ENCODE measurements around the gene LTC4S.
A peak's percentile ranks its signal among the peaks of the same experiment; 100 is the strongest.
"Not testable (repeated sequence)": the region's sequence is repeated elsewhere in the genome, so short reads cannot be mapped to it uniquely, and the experiment has no call there.

Gene LTC4S

GRCh38 chr5:179793468-179794139, at the start of gene LTC4S:
Gene LTC4S (plus strand): TSS chr5:179793986. CDS start chr5:179794081, 95 bp downstream.
- DNase-seq (ENCODE audit: low spot score in 2 of 2) (peak; percentile 47 to 68), ATAC-seq (replicated peaks; ENCODE audit: extremely low read depth, poor library complexity, severe bottlenecking) (peak; percentile 81)
- Mint-ChIP-seq H3K36me3 (ENCODE audit: insufficient read depth) (peaks cover 17% of the 10 kb centered on the region), H3K4me1 (peaks cover 34% of the 10 kb centered on the region), H3K9me3 (no peaks in the 10 kb centered on the region), H3K27ac (ENCODE audit: low read depth) (peak within 1 kb of the TSS; percentile 92), H3K4me3 (peak within 1 kb of the TSS; percentile 69), H3K27me3 (no peaks in the 10 kb centered on the region)

GRCh38 chr5:179744106-179744505, 49.7 kb upstream of the LTC4S start:
- peaks cover 43% of the 10 kb centered on the region for H3K4me1 Mint-ChIP-seq
- H3K9me3 Mint-ChIP-seq; H3K27ac Mint-ChIP-seq (ENCODE audit: low read depth): not testable (repeated sequence)

DNA sequence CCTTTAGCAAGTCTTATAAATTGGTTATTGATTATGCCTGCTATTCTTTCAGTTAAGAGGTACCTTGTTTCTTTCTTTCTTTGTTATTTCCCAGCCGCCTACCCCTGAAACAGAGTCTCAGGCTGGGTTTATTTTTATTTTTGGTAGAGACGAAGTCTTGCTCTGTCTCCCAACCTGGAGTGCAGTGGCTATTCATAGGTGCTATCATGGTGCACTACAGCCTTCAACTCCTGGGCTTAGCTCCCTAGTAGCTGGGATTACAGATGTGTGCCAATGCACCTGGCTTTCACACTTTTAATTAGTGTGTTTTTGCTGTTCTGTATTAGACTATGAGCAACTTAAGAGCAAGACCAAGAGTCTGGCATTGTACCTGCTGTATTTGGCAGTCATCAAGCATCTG, 46.9 kb upstream of the LTC4S start:
- Mint-ChIP-seq H3K4me3 (peak overlapping the region; percentile 13), H3K27ac (ENCODE audit: low read depth) (peak overlapping the region; percentile 1), H3K4me1 (peaks cover 39% of the 10 kb centered on the region), H3K36me3 (ENCODE audit: insufficient read depth) (peaks cover 16% of the 10 kb centered on the region), H3K27me3 (no peaks in the 10 kb centered on the region), H3K9me3 (no peaks in the 10 kb centered on the region)
- ATAC-seq (replicated peaks; ENCODE audit: extremely low read depth, poor library complexity, severe bottlenecking) (no peak), DNase-seq (ENCODE audit: low spot score in 2 of 2) (no peak)

More at GRCh38 chr5:179744106-179744505, 49.7 kb upstream of the LTC4S start:
- not testable (repeated sequence) for DNase-seq (ENCODE audit: low spot score in 2 of 2); ATAC-seq (replicated peaks; ENCODE audit: extremely low read depth, poor library complexity, severe bottlenecking); H3K4me3 Mint-ChIP-seq; H3K27me3 Mint-ChIP-seq
- H3K36me3 Mint-ChIP-seq (ENCODE audit: insufficient read depth) = peaks cover 11% of the 10 kb centered on the region

- peaks cover 19% of the 10 kb centered on the region for H3K36me3 Mint-ChIP-seq (ENCODE audit: insufficient read depth)
- no peaks in the 10 kb centered on the region for H3K27me3 Mint-ChIP-seq
- peaks cover 39% of the 10 kb centered on the region for H3K4me1 Mint-ChIP-seq
- peak overlapping the region; percentile 24 for H3K27ac Mint-ChIP-seq (ENCODE audit: low read depth)
- H3K4me3 Mint-ChIP-seq = no peak overlapping the region
- no peaks in the 10 kb centered on the region for H3K9me3 Mint-ChIP-seq
- DNase-seq (ENCODE audit: low spot score in 2 of 2) = no peak
- ATAC-seq (replicated peaks; ENCODE audit: extremely low read depth, poor library complexity, severe bottlenecking) = no peak
These were observed 46.0 kb upstream of the LTC4S start for GRCh38 chr5:179747811-179748210.

DNA sequence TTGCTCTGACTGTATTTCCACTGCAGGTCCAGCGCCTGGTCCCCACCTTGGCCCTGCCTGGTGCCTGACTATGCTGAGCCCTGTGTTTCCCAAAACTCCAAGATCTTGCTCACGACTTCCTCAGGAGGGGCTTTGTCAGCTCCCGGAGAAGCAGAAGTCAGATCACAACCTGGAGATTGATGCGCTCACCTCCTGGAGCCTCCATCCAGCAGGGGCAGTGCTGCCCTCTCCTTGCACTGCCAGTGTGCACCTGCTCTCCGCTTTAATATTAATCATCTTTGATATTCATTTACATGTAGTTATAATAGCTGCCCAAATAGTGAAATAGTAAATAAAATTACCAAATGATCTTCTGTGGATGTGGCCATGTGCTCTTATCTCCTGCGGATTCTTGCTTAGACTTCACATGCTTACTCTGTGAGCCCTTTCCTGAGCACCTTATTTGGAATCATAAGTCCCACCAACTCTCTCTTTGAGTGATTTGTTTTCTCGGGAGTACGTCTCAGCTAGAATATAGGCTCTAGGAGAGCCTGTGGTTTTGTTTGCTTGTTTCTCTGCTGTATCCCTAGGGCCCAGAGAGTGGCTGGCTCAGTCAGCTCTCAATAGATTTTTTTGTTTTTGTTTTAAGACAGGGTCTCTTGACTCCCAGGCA, 43.8 kb upstream of the LTC4S start:
- DNase-seq (ENCODE audit: low spot score in 2 of 2) (no peak), ATAC-seq (replicated peaks; ENCODE audit: extremely low read depth, poor library complexity, severe bottlenecking) (no peak)
- H3K4me3 Mint-ChIP-seq = no peak overlapping the region
- no peaks in the 10 kb centered on the region for H3K9me3 Mint-ChIP-seq
- H3K36me3 Mint-ChIP-seq (ENCODE audit: insufficient read depth) = peaks cover 15% of the 10 kb centered on the region
- peaks cover 60% of the 10 kb centered on the region for H3K4me1 Mint-ChIP-seq
- no peaks in the 10 kb centered on the region for H3K27me3 Mint-ChIP-seq
- H3K27ac Mint-ChIP-seq (ENCODE audit: low read depth) = no peak overlapping the region

GRCh38 chr5:179753971-179754370, 39.8 kb upstream of the LTC4S start:
- no peak overlapping the region for H3K4me3 Mint-ChIP-seq

GRCh38 chr5:179755022-179755421, 38.8 kb upstream of the LTC4S start:
- no peak for ATAC-seq (replicated peaks; ENCODE audit: extremely low read depth, poor library complexity, severe bottlenecking)
- Mint-ChIP-seq H3K36me3 (ENCODE audit: insufficient read depth) (peaks cover 15% of the 10 kb centered on the region), H3K9me3 (no peaks in the 10 kb centered on the region), H3K27me3 (no peaks in the 10 kb centered on the region), H3K4me1 (peaks cover 52% of the 10 kb centered on the region), H3K4me3 (no peak overlapping the region), H3K27ac (ENCODE audit: low read depth) (peak overlapping the region; percentile 29)
- DNase-seq (ENCODE audit: low spot score in 2 of 2) = no peak

More at GRCh38 chr5:179753971-179754370, 39.8 kb upstream of the LTC4S start:
- H3K27me3 Mint-ChIP-seq = no peaks in the 10 kb centered on the region
- no peaks in the 10 kb centered on the region for H3K9me3 Mint-ChIP-seq
- ATAC-seq (replicated peaks; ENCODE audit: extremely low read depth, poor library complexity, severe bottlenecking) (no peak), DNase-seq (ENCODE audit: low spot score in 2 of 2) (no peak)
- H3K36me3 Mint-ChIP-seq (ENCODE audit: insufficient read depth) = peaks cover 14% of the 10 kb centered on the region
- peaks cover 52% of the 10 kb centered on the region for H3K4me1 Mint-ChIP-seq
- peak overlapping the region; percentile 29 for H3K27ac Mint-ChIP-seq (ENCODE audit: low read depth)

DNA sequence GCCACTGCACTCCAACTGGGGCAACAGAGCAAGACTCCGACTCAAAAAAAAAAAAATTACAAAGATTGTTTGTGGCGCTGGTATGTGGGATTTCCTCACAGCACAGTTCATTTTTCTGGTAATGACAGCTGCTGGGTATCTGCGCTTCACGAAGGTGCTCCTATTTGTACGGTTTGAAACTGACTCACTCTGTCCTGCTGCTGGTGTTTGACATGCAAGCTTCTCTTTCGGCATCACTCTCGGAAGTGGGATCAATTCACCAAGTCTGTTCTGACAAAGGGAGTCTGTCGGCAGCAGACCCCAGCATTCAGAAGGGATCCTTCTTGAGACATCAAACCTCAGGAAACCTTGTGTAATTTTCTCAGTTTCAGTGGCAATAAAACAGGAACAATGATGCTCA, 34.8 kb upstream of the LTC4S start:
- Mint-ChIP-seq H3K27ac (ENCODE audit: low read depth) (peak overlapping the region; percentile 77), H3K9me3 (no peaks in the 10 kb centered on the region), H3K36me3 (ENCODE audit: insufficient read depth) (peaks cover 13% of the 10 kb centered on the region), H3K4me1 (peaks cover 70% of the 10 kb centered on the region), H3K27me3 (no peaks in the 10 kb centered on the region), H3K4me3 (no peak overlapping the region)
- DNase-seq (ENCODE audit: low spot score in 2 of 2) (no peak), ATAC-seq (replicated peaks; ENCODE audit: extremely low read depth, poor library complexity, severe bottlenecking) (no peak)

- no peaks in the 10 kb centered on the region for H3K27me3 Mint-ChIP-seq
- no peak for ATAC-seq (replicated peaks; ENCODE audit: extremely low read depth, poor library complexity, severe bottlenecking)
- H3K9me3 Mint-ChIP-seq = no peaks in the 10 kb centered on the region
- DNase-seq (ENCODE audit: low spot score in 2 of 2) = no peak
- H3K4me3 Mint-ChIP-seq = no peak overlapping the region
- peak overlapping the region; percentile 77 for H3K27ac Mint-ChIP-seq (ENCODE audit: low read depth)
- H3K36me3 Mint-ChIP-seq (ENCODE audit: insufficient read depth) = peaks cover 16% of the 10 kb centered on the region
- peaks cover 63% of the 10 kb centered on the region for H3K4me1 Mint-ChIP-seq
These were observed 33.9 kb upstream of the LTC4S start for GRCh38 chr5:179759581-179760551.

- Mint-ChIP-seq H3K36me3 (ENCODE audit: insufficient read depth) (peaks cover 22% of the 10 kb centered on the region), H3K9me3 (no peaks in the 10 kb centered on the region), H3K4me1 (peaks cover 48% of the 10 kb centered on the region), H3K27me3 (no peaks in the 10 kb centered on the region), H3K27ac (ENCODE audit: low read depth) (peak overlapping the region; percentile 56), H3K4me3 (no peak overlapping the region)
- DNase-seq (ENCODE audit: low spot score in 2 of 2) (peak in 1 of 2 donors; percentile 20), ATAC-seq (replicated peaks; ENCODE audit: extremely low read depth, poor library complexity, severe bottlenecking) (peak; percentile 81)
These were observed 31.6 kb upstream of the LTC4S start for GRCh38 chr5:179762079-179762780.

GRCh38 chr5:179762781-179763176, 31.0 kb upstream of the LTC4S start:
- Mint-ChIP-seq H3K36me3 (ENCODE audit: insufficient read depth) (peaks cover 27% of the 10 kb centered on the region), H3K27ac (ENCODE audit: low read depth) (no peak overlapping the region), H3K4me1 (peaks cover 48% of the 10 kb centered on the region), H3K27me3 (no peaks in the 10 kb centered on the region), H3K9me3 (no peaks in the 10 kb centered on the region), H3K4me3 (no peak overlapping the region)
- DNase-seq (ENCODE audit: low spot score in 2 of 2) (no peak), ATAC-seq (replicated peaks; ENCODE audit: extremely low read depth, poor library complexity, severe bottlenecking) (no peak)
